ENCODE results near the gene CCL13. TPM values are rescaled to one million over a fixed set of nuclear protein-coding genes. Genes with fewer than 3 reads are reported as not detected.

Gene CCL13
- total and polyA plus RNA-seq, 12 donors: 0.39 to 64.0 (median 1.4) TPM; not detected in 1

- Histone ChIP-seq H3K27me3 (peaks cover 0 to 32% (median 9%) of the 10 kb centered on the region in 7 donors), H3K9me3 (no peaks in the 10 kb centered on the region), H3K4me1 (peaks cover 0 to 49% (median 6%) of the 10 kb centered on the region in 9 donors), H3K4me3 (no peak overlapping the region), H3K36me3 (no peaks in the 10 kb centered on the region), H3K27ac (no peak overlapping the region)
- TF ChIP-seq CTCF (IDR thresholded peaks at IDR 0.05): no peak
- ATAC-seq (no peak), DNase-seq (no peak)
- intact Hi-C loops (cut with DNase I): loop anchor here in 2 of 10 donors (10.0 kb wide), 1 partner anchor 591 kb away; no protein-coding TSS in a partner anchor
- 65 to 76% methylated on average over 2 of the region's 2 CpGs for WGBS, 2 donors
Observed at GRCh38 chr17:34365340-34365739, 9.1 kb downstream of the CCL13 start.

GRCh38 chr17:34366010-34366409 is 9.7 kb downstream of the CCL13 start:
- H3K36me3 ChIP-seq: no peaks in the 10 kb centered on the region

GRCh38 chr17:34366529-34367107 is 10.3 kb downstream of the CCL13 start:
- H3K36me3 ChIP-seq: no peaks in the 10 kb centered on the region
- no peak for DNase-seq
- H3K27me3 ChIP-seq: peaks cover 0 to 32% (median 12%) of the 10 kb centered on the region in 7 donors
- ATAC-seq: peak in 1 of 8 donors; percentile 47
- H3K4me3 ChIP-seq: no peak overlapping the region
- intact Hi-C loops (cut with DNase I): loop anchor here in 2 of 10 donors (10.0 kb wide), 1 partner anchor 592 kb away; no protein-coding TSS in a partner anchor
- TF ChIP-seq CTCF (IDR thresholded peaks at IDR 0.05): no peak
- no peak overlapping the region for H3K27ac ChIP-seq
- H3K9me3 ChIP-seq: no peaks in the 10 kb centered on the region
- peaks cover 0 to 52% (median 0%) of the 10 kb centered on the region in 9 donors for H3K4me1 ChIP-seq
- 67 to 72% methylated on average over 4 of the region's 4 CpGs for WGBS, 2 donors

More at GRCh38 chr17:34366010-34366409, 9.7 kb downstream of the CCL13 start:
- no peak for DNase-seq
- ATAC-seq: no peak
- intact Hi-C loops (cut with DNase I): loop anchor here in 2 of 10 donors (10.0 kb wide), 1 partner anchor 591 kb away; no protein-coding TSS in a partner anchor
- H3K4me3 ChIP-seq: no peak overlapping the region
- H3K27me3 ChIP-seq: peaks cover 0 to 32% (median 12%) of the 10 kb centered on the region in 7 donors
- no peak for TF ChIP-seq CTCF (IDR thresholded peaks at IDR 0.05)
- H3K4me1 ChIP-seq: peaks cover 0 to 49% (median 4%) of the 10 kb centered on the region in 9 donors
- no peak overlapping the region for H3K27ac ChIP-seq
- no peaks in the 10 kb centered on the region for H3K9me3 ChIP-seq
- 0 to 33% methylated on average over 1 of the region's 1 CpG for WGBS, 2 donors

- Histone ChIP-seq H3K4me1 (peaks cover 0 to 53% (median 0%) of the 10 kb centered on the region in 9 donors), H3K4me3 (no peak overlapping the region), H3K9me3 (no peaks in the 10 kb centered on the region), H3K27ac (no peak overlapping the region), H3K27me3 (peaks cover 0 to 42% (median 12%) of the 10 kb centered on the region in 7 donors), H3K36me3 (no peaks in the 10 kb centered on the region)
- ATAC-seq (no peak), DNase-seq (no peak)
- 79% methylated on average over 9 of the region's 9 CpGs for WGBS, 2 donors
- TF ChIP-seq CTCF (IDR thresholded peaks at IDR 0.05): no peak
- intact Hi-C loops (cut with DNase I): loop anchor here in 2 of 10 donors (10.0 kb wide), 1 partner anchor 593 kb away; no protein-coding TSS in a partner anchor
Observed at GRCh38 chr17:34367486-34368195, 11.4 kb downstream of the CCL13 start.

Measured in heart right ventricle (tissue), 16 donors.